ENCODE results near the gene PCBP2. TPM values are rescaled to one million over a fixed set of nuclear protein-coding genes. Genes with fewer than 3 reads are reported as not detected.

The PCBP2 gene
- total RNA-seq, 1 donor from 2014 or later = 435 TPM

GRCh38 chr12:53496752-53497032, 44.8 kb downstream of the PCBP2 start:
- DNase-seq (ENCODE audit: low spot score) = no peak
- H3K27ac ChIP-seq = peak overlapping the region; percentile 78
- Mint-ChIP-seq H3K4me1 (peaks cover 66% of the 10 kb centered on the region), H3K4me3 (peak overlapping the region; percentile 57), H3K27me3 (ENCODE audit: insufficient read depth, low read depth) (peaks cover 14% of the 10 kb centered on the region), H3K36me3 (peaks cover 3% of the 10 kb centered on the region), H3K27ac (no peak overlapping the region), H3K9me3 (no peaks in the 10 kb centered on the region)
- H3F3A ChIP-seq (ENCODE audit: low read depth) = peaks cover 74% of the 10 kb centered on the region
- no peaks in the 10 kb centered on the region for H3K27me3 ChIP-seq
- no peaks in the 10 kb centered on the region for H3K9me3 ChIP-seq (ENCODE audit: low read depth)
- TF ChIP-seq EZH2 (IDR thresholded peaks at IDR 0.05) (no peak), CTCF (IDR thresholded peaks at IDR 0.05) (no peak), EZH2phosphoT487 (IDR thresholded peaks at IDR 0.05) (no peak)
- peak overlapping the region; percentile 72 for H3K4me2 ChIP-seq
- H3K9ac ChIP-seq = no peak overlapping the region
- H3K36me3 ChIP-seq = no peaks in the 10 kb centered on the region
- H4K20me1 ChIP-seq (ENCODE audit: low read depth) = peaks cover 3% of the 10 kb centered on the region
- H3K4me1 ChIP-seq = peaks cover 63% of the 10 kb centered on the region
- no peak overlapping the region for H2AFZ ChIP-seq (replicated peaks)
- H3K4me3 ChIP-seq = peak overlapping the region; percentile 12
- H3K79me2 ChIP-seq (ENCODE audit: low read depth) = peaks cover 65% of the 10 kb centered on the region

- peak overlapping the region; percentile 95 for H3K4me2 ChIP-seq
- H3K27ac ChIP-seq = no peak overlapping the region
- TF ChIP-seq CTCF (IDR thresholded peaks at IDR 0.05) (no peak), EZH2phosphoT487 (IDR thresholded peaks at IDR 0.05) (no peak), EZH2 (IDR thresholded peaks at IDR 0.05) (no peak)
- peaks cover 66% of the 10 kb centered on the region for H3F3A ChIP-seq (ENCODE audit: low read depth)
- H3K79me2 ChIP-seq (ENCODE audit: low read depth) = peaks cover 65% of the 10 kb centered on the region
- H3K4me3 ChIP-seq = no peak overlapping the region
- Mint-ChIP-seq H3K27me3 (ENCODE audit: insufficient read depth, low read depth) (peaks cover 14% of the 10 kb centered on the region), H3K4me1 (peaks cover 65% of the 10 kb centered on the region), H3K4me3 (peak overlapping the region; percentile 96), H3K27ac (peak overlapping the region; percentile 57), H3K9me3 (no peaks in the 10 kb centered on the region), H3K36me3 (peaks cover 3% of the 10 kb centered on the region)
- DNase-seq (ENCODE audit: low spot score) = no peak
- H3K27me3 ChIP-seq = no peaks in the 10 kb centered on the region
- peaks cover 3% of the 10 kb centered on the region for H4K20me1 ChIP-seq (ENCODE audit: low read depth)
- no peak overlapping the region for H2AFZ ChIP-seq (replicated peaks)
- H3K9ac ChIP-seq = no peak overlapping the region
- no peaks in the 10 kb centered on the region for H3K36me3 ChIP-seq
- no peaks in the 10 kb centered on the region for H3K9me3 ChIP-seq (ENCODE audit: low read depth)
- peaks cover 62% of the 10 kb centered on the region for H3K4me1 ChIP-seq
Observed at GRCh38 chr12:53497461-53497860, 45.6 kb downstream of the PCBP2 start.

GRCh38 chr12:53498235-53498630, 46.3 kb downstream of the PCBP2 start:
- Histone ChIP-seq H3K9me3 (ENCODE audit: low read depth) (no peaks in the 10 kb centered on the region), H3K79me2 (ENCODE audit: low read depth) (peaks cover 73% of the 10 kb centered on the region), H2AFZ (replicated peaks) (no peak overlapping the region), H3K4me1 (peaks cover 61% of the 10 kb centered on the region), H3K36me3 (no peaks in the 10 kb centered on the region), H4K20me1 (ENCODE audit: low read depth) (peaks cover 3% of the 10 kb centered on the region), H3K9ac (no peak overlapping the region), H3K27me3 (no peaks in the 10 kb centered on the region), H3K4me2 (peak overlapping the region; percentile 95), H3K27ac (peak overlapping the region; percentile 75), H3F3A (ENCODE audit: low read depth) (peaks cover 60% of the 10 kb centered on the region), H3K4me3 (peak overlapping the region; percentile 64)
- no peak for DNase-seq (ENCODE audit: low spot score)
- peak overlapping the region; percentile 96 for H3K4me3 Mint-ChIP-seq
- peaks cover 3% of the 10 kb centered on the region for H3K36me3 Mint-ChIP-seq
- no peaks in the 10 kb centered on the region for H3K9me3 Mint-ChIP-seq
- H3K27me3 Mint-ChIP-seq (ENCODE audit: insufficient read depth, low read depth) = peaks cover 14% of the 10 kb centered on the region
- H3K4me1 Mint-ChIP-seq = peaks cover 63% of the 10 kb centered on the region
- H3K27ac Mint-ChIP-seq = peak overlapping the region; percentile 82
- TF ChIP-seq EZH2phosphoT487 (IDR thresholded peaks at IDR 0.05) (no peak), CTCF (IDR thresholded peaks at IDR 0.05) (no peak), EZH2 (IDR thresholded peaks at IDR 0.05) (no peak)
